Renal cortical epithelial cell (primary cell): ENCODE measurements around the gene PROC. TPM values are rescaled to one million over a fixed set of nuclear protein-coding genes. Genes with fewer than 3 reads are reported as not detected.

Experiments
- DNase-seq: peaks from one replicate; pipeline ENCODE4 v3.0.0-alpha.2; 2011; ENCODE audit warnings: low read depth
- total RNA-seq: library from RNA; depleted of rRNA; stranded (reverse); fragments of >200 nt; gene quantifications from 2 replicates; pipeline ENCODE4 v1.2.3, GENCODE V29; 2014

Gene PROC
- total RNA-seq, 1 donor from 2014 or later: 0.25 TPM

GRCh38 chr2:127455566-127456493 lies 37.6 kb downstream of the PROC start:
- DNase-seq: peak; percentile 55

DNA sequence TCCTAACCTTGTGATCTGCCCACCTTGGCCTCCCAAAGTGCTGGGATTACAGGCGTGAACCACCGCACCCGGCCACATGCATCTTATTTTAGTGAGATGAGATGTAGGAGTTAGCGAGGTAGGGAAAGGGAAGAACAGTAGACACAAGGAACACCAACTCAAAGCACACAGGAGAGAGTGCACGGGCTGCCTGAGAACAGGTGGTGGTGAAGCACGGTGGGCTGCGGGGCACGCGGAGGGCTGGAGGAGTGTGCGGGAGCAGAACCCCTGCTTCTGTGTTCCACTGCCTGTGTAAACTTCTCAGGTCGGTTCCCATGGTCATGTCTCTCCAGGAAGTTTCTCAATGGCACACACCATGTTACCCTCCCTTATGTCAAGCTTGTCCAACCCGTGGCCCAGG lies 38.7 kb downstream of the PROC start:
- DNase-seq: no peak

DNA sequence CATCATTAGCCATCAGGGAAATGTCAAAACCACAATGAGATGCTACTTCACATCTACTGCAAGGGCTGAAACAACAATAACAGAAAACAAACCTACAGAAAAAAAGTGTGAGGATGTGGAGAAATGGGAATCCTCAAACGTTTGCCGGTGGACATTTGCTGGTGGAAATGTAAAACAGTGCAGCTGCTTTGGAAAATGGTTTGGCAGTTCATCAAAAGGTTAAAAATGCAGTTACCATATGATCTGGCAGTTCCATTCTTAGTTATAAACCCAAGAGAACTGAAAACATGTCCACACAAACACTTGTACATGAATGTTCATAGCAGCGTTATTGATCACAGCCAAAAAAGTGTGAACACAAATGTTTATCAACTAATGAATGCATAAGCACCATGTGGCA lies 44.2 kb downstream of the PROC start:
- DNase-seq: no peak

- DNase-seq: no peak
Observed at GRCh38 chr2:127463155-127463991, 45.1 kb downstream of the PROC start.

DNA sequence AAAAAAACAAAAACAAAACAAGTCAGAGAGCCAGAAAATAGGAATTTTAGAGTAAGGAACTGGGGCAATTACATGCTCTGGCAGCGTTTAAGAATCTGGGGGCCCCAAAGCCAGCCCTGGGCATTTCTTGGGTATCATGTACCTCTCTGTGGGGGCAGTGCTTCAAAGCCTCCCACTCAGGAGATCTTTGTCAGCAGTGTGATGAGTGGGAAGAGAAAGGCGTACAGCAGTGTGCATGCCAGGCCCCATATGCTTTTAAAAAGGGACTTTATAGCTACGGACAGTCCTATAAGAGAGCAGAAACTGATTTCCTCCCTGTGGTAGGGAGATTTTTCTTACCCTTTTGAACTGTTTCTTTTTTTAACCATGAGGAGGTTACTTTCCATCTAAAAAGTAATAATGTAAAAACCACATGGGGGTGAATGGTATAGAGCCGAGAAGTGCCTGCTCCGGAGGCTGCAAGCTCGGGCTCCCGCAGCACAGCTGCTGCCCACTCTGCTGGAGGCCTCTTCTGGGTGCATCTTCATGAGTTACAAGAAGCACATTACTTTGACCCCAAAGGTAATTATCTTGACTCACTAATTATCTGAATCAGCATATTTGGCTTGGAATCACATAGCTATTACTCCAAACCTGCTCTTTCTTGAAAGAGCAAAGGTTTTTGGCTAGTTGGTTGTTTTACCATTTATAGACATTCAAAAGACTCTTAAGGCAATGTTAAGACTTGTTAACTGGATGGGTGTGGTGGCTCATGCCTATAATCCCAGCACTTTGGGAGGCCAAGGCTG lies 46.4 kb downstream of the PROC start:
- no peak for DNase-seq

GRCh38 chr2:127465258-127465657 lies 47.0 kb downstream of the PROC start:
- no peak for DNase-seq

GRCh38 chr2:127469051-127469450 lies 50.8 kb downstream of the PROC start:
- no peak for DNase-seq

DNA sequence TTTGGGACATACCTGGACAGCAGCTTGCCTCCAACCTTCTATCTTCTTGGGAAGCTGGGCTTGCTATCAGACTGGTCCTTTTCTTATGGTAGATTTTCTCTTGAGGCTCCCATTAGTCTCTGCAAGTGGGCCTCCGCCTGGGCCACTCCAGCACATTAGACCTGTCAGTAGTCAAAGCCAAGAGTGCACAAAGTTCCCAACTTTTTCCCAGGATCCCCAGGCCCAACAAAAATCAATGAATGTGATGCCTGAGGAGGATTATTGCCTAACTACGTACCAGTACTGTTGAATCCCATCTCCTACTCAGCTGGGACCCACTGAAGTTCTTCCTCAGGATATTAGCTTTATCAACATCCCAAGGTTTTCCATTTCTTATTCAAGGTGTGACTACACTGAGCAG lies 51.7 kb downstream of the PROC start:
- no peak for DNase-seq

DNA sequence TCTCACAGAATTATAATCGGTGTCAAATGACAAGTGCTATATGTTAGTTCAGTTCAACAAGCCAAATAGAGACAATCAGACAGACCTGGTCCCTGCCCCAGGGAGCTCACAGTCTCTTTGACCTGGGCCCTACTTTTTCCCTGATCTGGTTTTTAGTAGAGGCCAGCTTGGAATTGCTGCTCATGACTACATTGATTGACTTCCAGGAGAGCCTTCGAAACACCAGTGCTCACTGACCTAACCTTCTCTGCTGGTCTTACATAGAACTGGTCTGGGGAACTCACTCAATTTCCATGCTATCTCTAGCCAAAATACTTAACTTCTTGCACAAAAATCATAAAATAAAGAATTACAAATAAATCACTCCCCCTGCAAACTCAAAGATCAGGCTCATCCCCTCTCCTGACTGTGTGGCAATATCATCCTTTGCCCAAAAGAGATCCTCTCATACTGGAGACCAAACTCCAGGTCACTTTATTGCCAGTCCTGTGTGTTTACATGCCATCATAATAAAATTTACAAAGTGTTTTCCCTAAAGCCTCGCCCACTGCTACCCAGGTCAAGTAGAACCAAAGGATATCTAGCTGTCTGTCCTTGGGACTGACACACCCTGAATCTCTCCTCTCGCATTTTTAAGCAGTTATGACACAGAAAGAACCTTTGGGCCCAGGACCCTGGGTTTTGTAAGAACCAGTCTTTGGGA lies 53.2 kb downstream of the PROC start:
- DNase-seq: no peak

- no peak for DNase-seq
Observed at GRCh38 chr2:127472268-127472667, 54.0 kb downstream of the PROC start.

- DNase-seq: no peak
Observed at GRCh38 chr2:127475788-127476187, 57.6 kb downstream of the PROC start.

Other genes with a start within 250 kb of the PROC start
- 1.5 and 1.7 TPM in 2 replicates for gene CYP27C1, start 198.1 kb upstream of the PROC start, total RNA-seq
- 29.9 and 50.9 TPM in 2 replicates for gene ERCC3, start 124.3 kb upstream of the PROC start, total RNA-seq
- 29.7 and 49.2 TPM in 2 replicates for gene MAP3K2, start 30.5 kb upstream of the PROC start, total RNA-seq
- gene IWS1, start 108.1 kb downstream of the PROC start, total RNA-seq: 46.5 and 71.3 TPM in 2 replicates
- gene MYO7B, start 117.3 kb downstream of the PROC start, total RNA-seq: 0.17 and 0.25 TPM in 2 replicates
- not detected in 2 replicates for gene GPR17, start 227.7 kb downstream of the PROC start, total RNA-seq